ES-I3 (cell line): ENCODE results near the gene OVCA2.

Experiments
- H3K36me3 ChIP-seq: 2 replicates; pipeline ENCODE4 v1.6.1; 2013; ENCODE audit warnings: mild to moderate bottlenecking, low read length, control low read depth, moderate library complexity; ENCODE audit not compliant: insufficient read depth
- H3K4me1 ChIP-seq: 2 replicates; pipeline ENCODE4 v1.6.1; 2013; ENCODE audit warnings: mild to moderate bottlenecking, control low read depth, low read length; ENCODE audit not compliant: insufficient read depth
- H3K9ac ChIP-seq: 2 replicates; pipeline ENCODE4 v1.6.1; 2013; ENCODE audit warnings: low read depth, mild to moderate bottlenecking, low read length, moderate library complexity
- H3K9me3 ChIP-seq: 2 replicates; pipeline ENCODE4 v1.6.1; 2013; ENCODE audit warnings: mild to moderate bottlenecking, low read length, moderate library complexity; ENCODE audit not compliant: control insufficient read depth, insufficient read depth

OVCA2 gene

GRCh38 chr17:2058586-2059546, 17.0 kb downstream of the OVCA2 start:
- H3K9me3 ChIP-seq: no peaks in the 10 kb centered on the region
- H3K4me1 ChIP-seq: peaks cover 15% of the 10 kb centered on the region
- no peaks in the 10 kb centered on the region for H3K36me3 ChIP-seq
- H3K9ac ChIP-seq: peak overlapping the region; percentile 20; the same call in 1 of the 2 replicates

- no peaks in the 10 kb centered on the region for H3K9me3 ChIP-seq
- peaks cover 17% of the 10 kb centered on the region for H3K4me1 ChIP-seq
- H3K9ac ChIP-seq: no peak overlapping the region; the same call in 1 of the 2 replicates
- H3K36me3 ChIP-seq: no peaks in the 10 kb centered on the region
Measured at GRCh38 chr17:2059547-2060384, 17.9 kb downstream of the OVCA2 start.

GRCh38 chr17:2060385-2060658, 18.5 kb downstream of the OVCA2 start:
- Histone ChIP-seq H3K9me3 (no peaks in the 10 kb centered on the region), H3K9ac (no peak overlapping the region), H3K36me3 (no peaks in the 10 kb centered on the region), H3K4me1 (peaks cover 18% of the 10 kb centered on the region)

- no peaks in the 10 kb centered on the region for H3K36me3 ChIP-seq
- H3K9me3 ChIP-seq: no peaks in the 10 kb centered on the region
- peaks cover 18% of the 10 kb centered on the region for H3K4me1 ChIP-seq
- no peak overlapping the region for H3K9ac ChIP-seq
Measured at GRCh38 chr17:2060681-2061440, 19.0 kb downstream of the OVCA2 start.

- H3K9me3 ChIP-seq: no peaks in the 10 kb centered on the region
- no peak overlapping the region for H3K9ac ChIP-seq
- no peaks in the 10 kb centered on the region for H3K36me3 ChIP-seq
- peaks cover 18% of the 10 kb centered on the region for H3K4me1 ChIP-seq
Measured at GRCh38 chr17:2061441-2061958, 19.7 kb downstream of the OVCA2 start.

GRCh38 chr17:2062571-2063183, 20.9 kb downstream of the OVCA2 start:
- H3K4me1 ChIP-seq: peaks cover 18% of the 10 kb centered on the region
- no peaks in the 10 kb centered on the region for H3K9me3 ChIP-seq
- H3K36me3 ChIP-seq: no peaks in the 10 kb centered on the region
- H3K9ac ChIP-seq: no peak overlapping the region

- H3K4me1 ChIP-seq: peaks cover 19% of the 10 kb centered on the region
- H3K9ac ChIP-seq: no peak overlapping the region
- H3K36me3 ChIP-seq: no peaks in the 10 kb centered on the region
- no peaks in the 10 kb centered on the region for H3K9me3 ChIP-seq
Measured at GRCh38 chr17:2063261-2064146, 21.7 kb downstream of the OVCA2 start.

- H3K36me3 ChIP-seq: no peaks in the 10 kb centered on the region
- H3K4me1 ChIP-seq: peaks cover 23% of the 10 kb centered on the region
- H3K9ac ChIP-seq: no peak overlapping the region
Measured at GRCh38 chr17:2064147-2064489, 22.3 kb downstream of the OVCA2 start.

GRCh38 chr17:2064520-2064971, 22.7 kb downstream of the OVCA2 start:
- H3K9ac ChIP-seq: no peak overlapping the region
- H3K4me1 ChIP-seq: peaks cover 23% of the 10 kb centered on the region
- H3K9me3 ChIP-seq: no peaks in the 10 kb centered on the region
- no peaks in the 10 kb centered on the region for H3K36me3 ChIP-seq

More at GRCh38 chr17:2064147-2064489, 22.3 kb downstream of the OVCA2 start:
- no peaks in the 10 kb centered on the region for H3K9me3 ChIP-seq

GRCh38 chr17:2064980-2065785, 23.4 kb downstream of the OVCA2 start:
- H3K36me3 ChIP-seq: no peaks in the 10 kb centered on the region
- H3K9me3 ChIP-seq: no peaks in the 10 kb centered on the region
- no peak overlapping the region for H3K9ac ChIP-seq
- peaks cover 23% of the 10 kb centered on the region for H3K4me1 ChIP-seq

GRCh38 chr17:2065949-2066400, 24.2 kb downstream of the OVCA2 start:
- Histone ChIP-seq H3K9ac (no peak overlapping the region), H3K9me3 (no peaks in the 10 kb centered on the region), H3K4me1 (peaks cover 26% of the 10 kb centered on the region), H3K36me3 (no peaks in the 10 kb centered on the region)

GRCh38 chr17:2067048-2067561, 25.3 kb downstream of the OVCA2 start:
- no peaks in the 10 kb centered on the region for H3K9me3 ChIP-seq
- no peak overlapping the region for H3K9ac ChIP-seq
- H3K4me1 ChIP-seq: peaks cover 28% of the 10 kb centered on the region
- no peaks in the 10 kb centered on the region for H3K36me3 ChIP-seq
